ENCODE results near the gene LOXHD1. TPM values are rescaled to one million over a fixed set of nuclear protein-coding genes. Genes with fewer than 3 reads are reported as not detected.

The LOXHD1 gene
- total RNA-seq, 1 donor from 2014 or later, result not detected

GRCh38 chr18:46650681-46651080 is 6.3 kb downstream of the LOXHD1 start:
- no peak for DNase-seq
- TF ChIP-seq CTCF (IDR thresholded peaks at IDR 0.05; ENCODE audit: partially characterized antibody, unreplicated experiment), result no peak
- Mint-ChIP-seq H3K4me1 (ENCODE audit: low read depth, unreplicated experiment) (no peaks in the 10 kb centered on the region), H3K27ac (ENCODE audit: unreplicated experiment) (no peak overlapping the region), H3K27me3 (ENCODE audit: unreplicated experiment) (peaks cover under 1% of the 10 kb centered on the region), H3K4me3 (ENCODE audit: unreplicated experiment) (no peak overlapping the region), H3K9me3 (ENCODE audit: unreplicated experiment) (peaks cover 1% of the 10 kb centered on the region), H3K36me3 (ENCODE audit: unreplicated experiment) (no peaks in the 10 kb centered on the region)

- Mint-ChIP-seq H3K9me3 (ENCODE audit: unreplicated experiment) (no peaks in the 10 kb centered on the region), H3K4me1 (ENCODE audit: low read depth, unreplicated experiment) (no peaks in the 10 kb centered on the region), H3K27me3 (ENCODE audit: unreplicated experiment) (no peaks in the 10 kb centered on the region), H3K4me3 (ENCODE audit: unreplicated experiment) (no peak overlapping the region), H3K36me3 (ENCODE audit: unreplicated experiment) (no peaks in the 10 kb centered on the region), H3K27ac (ENCODE audit: unreplicated experiment) (no peak overlapping the region)
- DNase-seq, result no peak
- TF ChIP-seq CTCF (IDR thresholded peaks at IDR 0.05; ENCODE audit: partially characterized antibody, unreplicated experiment), result no peak
These were observed 7.8 kb downstream of the LOXHD1 start for GRCh38 chr18:46649071-46649862.

DNA sequence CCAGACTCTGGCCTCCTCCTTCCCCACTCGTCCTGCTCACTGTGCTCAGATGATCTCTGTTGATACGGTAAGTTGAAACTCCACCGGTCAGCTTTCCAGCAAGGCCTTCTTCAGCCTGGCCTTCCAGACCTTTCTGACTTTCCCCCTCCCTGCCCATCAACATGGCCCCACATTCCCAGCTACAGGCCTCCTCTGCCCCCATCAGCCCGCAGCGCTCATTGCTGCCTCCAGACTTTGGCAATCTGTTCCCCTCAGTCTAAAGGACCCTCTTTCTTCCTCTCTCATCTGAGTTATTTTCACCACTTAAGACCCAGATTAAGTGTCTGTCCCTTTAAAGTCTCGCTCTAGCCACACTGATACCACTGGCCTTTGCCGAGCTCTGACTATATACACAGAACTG is 10.6 kb downstream of the LOXHD1 start:
- H3K27me3 Mint-ChIP-seq (ENCODE audit: unreplicated experiment), result peaks cover 2% of the 10 kb centered on the region
- no peaks in the 10 kb centered on the region for H3K9me3 Mint-ChIP-seq (ENCODE audit: unreplicated experiment)
- H3K4me1 Mint-ChIP-seq (ENCODE audit: low read depth, unreplicated experiment), result no peaks in the 10 kb centered on the region
- no peak for DNase-seq
- no peaks in the 10 kb centered on the region for H3K36me3 Mint-ChIP-seq (ENCODE audit: unreplicated experiment)
- H3K27ac Mint-ChIP-seq (ENCODE audit: unreplicated experiment), result no peak overlapping the region
- no peak for TF ChIP-seq CTCF (IDR thresholded peaks at IDR 0.05; ENCODE audit: partially characterized antibody, unreplicated experiment)
- H3K4me3 Mint-ChIP-seq (ENCODE audit: unreplicated experiment), result no peak overlapping the region

- H3K27me3 Mint-ChIP-seq (ENCODE audit: unreplicated experiment), result peaks cover 2% of the 10 kb centered on the region
- no peaks in the 10 kb centered on the region for H3K4me1 Mint-ChIP-seq (ENCODE audit: low read depth, unreplicated experiment)
- no peak for DNase-seq
- H3K27ac Mint-ChIP-seq (ENCODE audit: unreplicated experiment), result no peak overlapping the region
- H3K4me3 Mint-ChIP-seq (ENCODE audit: unreplicated experiment), result no peak overlapping the region
- H3K36me3 Mint-ChIP-seq (ENCODE audit: unreplicated experiment), result no peaks in the 10 kb centered on the region
- no peaks in the 10 kb centered on the region for H3K9me3 Mint-ChIP-seq (ENCODE audit: unreplicated experiment)
- no peak for TF ChIP-seq CTCF (IDR thresholded peaks at IDR 0.05; ENCODE audit: partially characterized antibody, unreplicated experiment)
These were observed 14.5 kb downstream of the LOXHD1 start for GRCh38 chr18:46642561-46642960.

- H3K4me3 Mint-ChIP-seq (ENCODE audit: unreplicated experiment), result no peak overlapping the region
- no peaks in the 10 kb centered on the region for H3K36me3 Mint-ChIP-seq (ENCODE audit: unreplicated experiment)
- DNase-seq, result no peak
- no peak for TF ChIP-seq CTCF (IDR thresholded peaks at IDR 0.05; ENCODE audit: partially characterized antibody, unreplicated experiment)
- H3K9me3 Mint-ChIP-seq (ENCODE audit: unreplicated experiment), result no peaks in the 10 kb centered on the region
- H3K27me3 Mint-ChIP-seq (ENCODE audit: unreplicated experiment), result peaks cover 2% of the 10 kb centered on the region
- no peaks in the 10 kb centered on the region for H3K4me1 Mint-ChIP-seq (ENCODE audit: low read depth, unreplicated experiment)
- no peak overlapping the region for H3K27ac Mint-ChIP-seq (ENCODE audit: unreplicated experiment)
These were observed 15.1 kb downstream of the LOXHD1 start for GRCh38 chr18:46641917-46642316.

Measured in glutamatergic neuron (in vitro differentiated cells).